Measurements from ENCODE around the gene RELB.

GRCh38 chr19:45068041-45068440 lies 66.8 kb downstream of the RELB start:
- TF ChIP-seq POLR2AphosphoS5 (IDR thresholded peaks at IDR 0.05; ENCODE audit: borderline replicate concordance, low read depth, low read length): no peak
- TF ChIP-seq EZH2 (IDR thresholded peaks at IDR 0.05): no peak
